ENCODE data around the gene MZF1. TPM values are rescaled to one million over a fixed set of nuclear protein-coding genes. Genes with fewer than 3 reads are reported as not detected.
A peak's percentile ranks its signal among the peaks of the same experiment; 100 is the strongest.

Gene MZF1
- total and polyA plus RNA-seq, 9 of the 15 experiments (the other 6 are each of a cell fraction or from before 2014, with no cell fraction given) = 0.31 to 29.3 (median 11.5) TPM

- TF ChIP-seq MGA (IDR thresholded peaks at IDR 0.05) (peak; percentile 92), MYC (IDR thresholded peaks at IDR 0.05; ENCODE audit: low read depth, low read length) (peak; percentile 68), MYC (CRISPR knock-in tag; IDR thresholded peaks at IDR 0.05; ENCODE audit: borderline replicate concordance, low read depth) (peak; percentile 61; the same call in 1 of the 2 replicates), RAD51 (IDR thresholded peaks at IDR 0.05; ENCODE audit: borderline replicate concordance, low read depth) (no peak), EZH2 (IDR thresholded peaks at IDR 0.05; ENCODE audit: borderline replicate concordance, low read depth, low read length) (no peak), HBP1 (CRISPR knock-in tag; IDR thresholded peaks at IDR 0.05) (no peak), HMG20A (CRISPR knock-in tag; conservative IDR thresholded peaks at IDR 0.05) (no peak), CBX8 (IDR thresholded peaks at IDR 0.05; ENCODE audit: borderline replicate concordance, extremely low read depth, low read depth, low read length, poor library complexity, severe bottlenecking) (no peak), ESRRA (IDR thresholded peaks at IDR 0.05; ENCODE audit: borderline replicate concordance, low read depth) (peak; percentile 43; the same call in 1 of the 2 replicates), IRF1 (CRISPR knock-in tag; IDR thresholded peaks at IDR 0.05; ENCODE audit: borderline replicate concordance) (no peak), U2AF2 (optimal IDR thresholded peaks at IDR 0.05; ENCODE audit: low read depth, low read length) (no peak), ILF3 (IDR thresholded peaks at IDR 0.05; ENCODE audit: borderline replicate concordance) (no peak)
These were observed 2.3 kb upstream of the MZF1 start (continued) for GRCh38 chr19:58575183-58576041.

Data from K562 (cell line).